ENCODE measurements around the gene PTPRN2.

- TF ChIP-seq JUN (CRISPR knock-in tag; IDR thresholded peaks at IDR 0.05) (no peak), MED13 (CRISPR knock-in tag; IDR thresholded peaks at IDR 0.05) (no peak), SUZ12 (IDR thresholded peaks at IDR 0.05; ENCODE audit: low read depth, low read length) (no peak), SMYD3 (CRISPR knock-in tag; IDR thresholded peaks at IDR 0.05) (no peak)
Measured at GRCh38 chr7:158388928-158389327, 198.7 kb downstream of the PTPRN2 start.
